CD14-positive monocyte (primary cell): Measurements from ENCODE around the gene PCCA. TPM values are rescaled to one million over a fixed set of nuclear protein-coding genes. Genes with fewer than 3 reads are reported as not detected.

Experiments used
- DNase-seq, 3 donors: peaks; one replicate each; pipeline ENCODE4 v3.0.0-alpha.2; 2011 to 2022
- H2AFZ ChIP-seq: 2 replicates; pipeline ENCODE4 v1.6.0; 2012; ENCODE audit warnings: mild to moderate bottlenecking, low read depth, low read length, inconsistent platforms; ENCODE audit not compliant: insufficient read depth, poor library complexity, severe bottlenecking
- H3K27ac ChIP-seq, 2 donors: 1 replicate in 1 of 2; 2 replicates in 1 of 2; pipeline ENCODE4 v1.5.1; 2012 to 2013; ENCODE audit warnings: low read length in 2 of 2, control low read depth in 1 of 2, inconsistent platforms in 1 of 2, low read depth in 1 of 2, mild to moderate bottlenecking in 1 of 2
- H3K27me3 ChIP-seq, 2 donors: one replicate each; pipeline versions ENCODE4 v1.6.0 to v1.6.1; 2011 to 2013; ENCODE audit warnings: low read length in 2 of 2; ENCODE audit not compliant: control insufficient read depth in 2 of 2, insufficient read depth in 2 of 2
- H3K36me3 ChIP-seq, 2 donors: replicated peaks in 1 of 2; 1 replicate in 1 of 2; 2 replicates in 1 of 2; pipeline versions ENCODE4 v1.5.1 to v1.6.1; 2012 to 2013; ENCODE audit warnings: low read length in 2 of 2, control low read depth in 1 of 2, inconsistent platforms in 1 of 2, mild to moderate bottlenecking in 1 of 2; ENCODE audit not compliant: insufficient read depth in 2 of 2, control insufficient read depth in 1 of 2
- H3K4me1 ChIP-seq, 2 donors: 1 replicate in 1 of 2; 2 replicates in 1 of 2; pipeline versions ENCODE4 v1.5.1 to v1.6.1; 2012 to 2013; ENCODE audit warnings: low read length in 2 of 2, control low read depth in 1 of 2, inconsistent platforms in 1 of 2, mild to moderate bottlenecking in 1 of 2, moderate library complexity in 1 of 2; ENCODE audit not compliant: insufficient read depth in 2 of 2, control insufficient read depth in 1 of 2
- H3K4me2 ChIP-seq: replicated peaks from 2 replicates; pipeline ENCODE3; 2012; ENCODE audit warnings: low read length, moderate library complexity, mild to moderate bottlenecking; ENCODE audit not compliant: poor library complexity, severe bottlenecking; ENCODE audit errors: extremely low read depth
- H3K4me3 ChIP-seq, 3 experiments: fragments of 200-600 bp in 1 of 3; sonication (generic) in 1 of 3; replicated peaks in 1 of 3; 1 replicate in 2 of 3; 2 replicates in 1 of 3; pipeline ENCODE4 v1.5.1; 2011 to 2013; ENCODE audit warnings: low read length in 3 of 3, mild to moderate bottlenecking in 3 of 3, control low read depth in 2 of 3, low read depth in 2 of 3, inconsistent platforms in 1 of 3, moderate library complexity in 1 of 3
- H3K79me2 ChIP-seq: 2 replicates; pipeline ENCODE4 v1.6.0; 2012; ENCODE audit warnings: mild to moderate bottlenecking, control low read depth, inconsistent platforms, low read length, moderate library complexity; ENCODE audit not compliant: insufficient read depth
- H3K9ac ChIP-seq: 2 replicates; pipeline ENCODE4 v1.6.0; 2017; ENCODE audit warnings: low read length, mild to moderate bottlenecking; ENCODE audit not compliant: insufficient read depth, poor library complexity, severe bottlenecking
- H3K9me3 ChIP-seq, 2 donors: replicated peaks in 1 of 2; 1 replicate in 1 of 2; 2 replicates in 1 of 2; pipeline versions ENCODE4 v1.5.1 to v1.6.1; 2012 to 2013; ENCODE audit warnings: low read length in 2 of 2, control low read depth in 1 of 2; ENCODE audit not compliant: control insufficient read depth in 1 of 2, insufficient read depth in 1 of 2
- H4K20me1 ChIP-seq: 2 replicates; pipeline ENCODE4 v1.6.0; 2012; ENCODE audit warnings: mild to moderate bottlenecking, low read length, control low read depth, moderate library complexity; ENCODE audit not compliant: insufficient read depth
- H3K27ac Mint-ChIP-seq, 7 donors: one replicate each; pipeline ENCODE4 v1.8.0; 2020; ENCODE audit warnings: mild to moderate bottlenecking in 7 of 7, mixed read lengths in 7 of 7, moderate library complexity in 6 of 7, inconsistent platforms in 2 of 7
- H3K27me3 Mint-ChIP-seq, 3 donors: one replicate each; pipeline ENCODE4 v1.8.0; 2021 to 2022; ENCODE audit warnings: low read depth in 3 of 3, mild to moderate bottlenecking in 3 of 3, mixed read lengths in 3 of 3, moderate library complexity in 3 of 3, inconsistent platforms in 1 of 3
- H3K36me3 Mint-ChIP-seq, 2 donors: one replicate each; pipeline ENCODE4 v1.8.0; 2020; ENCODE audit warnings: mixed read lengths in 2 of 2, inconsistent platforms in 1 of 2, mild to moderate bottlenecking in 1 of 2
- H3K4me1 Mint-ChIP-seq: one replicate; pipeline ENCODE4 v1.8.0; 2020; ENCODE audit warnings: mild to moderate bottlenecking, mixed read lengths
- H3K4me3 Mint-ChIP-seq, 2 donors: one replicate each; pipeline ENCODE4 v1.8.0; 2020; ENCODE audit warnings: mild to moderate bottlenecking in 2 of 2, mixed read lengths in 2 of 2, moderate library complexity in 1 of 2
- H3K9me3 Mint-ChIP-seq, 7 donors: one replicate each; pipeline ENCODE4 v1.8.0; 2020 to 2022; ENCODE audit warnings: mixed read lengths in 7 of 7, mild to moderate bottlenecking in 6 of 7, moderate library complexity in 6 of 7, inconsistent platforms in 2 of 7
- CTCF ChIP-seq: fragments of 200-600 bp; IDR thresholded peaks from one replicate; pipeline ENCODE4 v1.8.0; 2022; ENCODE audit warnings: antibody characterized with exemption, mild to moderate bottlenecking
- WGBS: methylation state at CpG from one replicate; pipeline ENCODE4 v1.1.5; 2013; ENCODE audit warnings: missing lambda C conversion rate; ENCODE audit not compliant: insufficient coverage; 5-methylcytosine and 5-hydroxymethylcytosine counted together
- intact Hi-C, 2 donors: fragments of 100-400 bp; cut with micrococcal nuclease; formaldehyde crosslinking; loops; one replicate each; pipeline versions ENCODE4 v1.15.0 to v1.15.1; 2023
- polyA plus RNA-seq, 3 donors: library from polyadenylated mRNA; depleted of rRNA in 1 of 3; unstranded in 2 of 3; stranded (reverse) in 1 of 3; fragments of 300-500 nt in 2 of 3; fragments of >200 nt in 1 of 3; fragmentation: Illumina TruSeq in 2 of 3; gene quantifications; 1 replicate in 2 of 3; 2 replicates in 1 of 3; pipeline ENCODE4 v1.2.3, GENCODE V29; 2012 to 2021

The PCCA gene
- polyA plus RNA-seq, 3 donors = 4.4 to 13.5 (median 11.9) TPM

GRCh38 chr13:100176801-100177400 lies 88.0 kb downstream of the PCCA start:
- H3K9me3 Mint-ChIP-seq = peaks cover 2 to 5% (median 3%) of the 10 kb centered on the region in 7 donors
- Histone ChIP-seq H3K27me3 (no peaks in the 10 kb centered on the region), H3K36me3 (no peaks in the 10 kb centered on the region), H3K27ac (no peak overlapping the region), H3K9ac (no peak overlapping the region), H3K4me3 (no peak overlapping the region), H3K79me2 (no peaks in the 10 kb centered on the region), H4K20me1 (no peaks in the 10 kb centered on the region), H3K9me3 (no peaks in the 10 kb centered on the region), H3K4me2 (no peak overlapping the region), H2AFZ (no peak overlapping the region), H3K4me1 (no peaks in the 10 kb centered on the region)
- WGBS = 89% methylated on average over 1 of the region's 2 CpGs
- H3K27ac Mint-ChIP-seq = no peak overlapping the region
- DNase-seq = no peak
- no peak overlapping the region for H3K4me3 Mint-ChIP-seq
- H3K4me1 Mint-ChIP-seq = peaks cover 5% of the 10 kb centered on the region
- no peak for TF ChIP-seq CTCF
- peaks cover 2 to 9% of the 10 kb centered on the region in 2 donors for H3K36me3 Mint-ChIP-seq
- peaks cover 0 to 4% (median 0%) of the 10 kb centered on the region in 3 donors for H3K27me3 Mint-ChIP-seq
- intact Hi-C loops = no loop called here

GRCh38 chr13:100178309-100178708 lies 89.4 kb downstream of the PCCA start:
- intact Hi-C loops = no loop called here
- H4K20me1 ChIP-seq = no peaks in the 10 kb centered on the region
- H3K36me3 ChIP-seq = no peaks in the 10 kb centered on the region
- peaks cover 5% of the 10 kb centered on the region for H3K4me1 Mint-ChIP-seq
- H3K4me1 ChIP-seq = no peaks in the 10 kb centered on the region
- peaks cover 0 to 4% (median 2%) of the 10 kb centered on the region in 7 donors for H3K9me3 Mint-ChIP-seq
- peaks cover 0 to 4% of the 10 kb centered on the region in 2 donors for H3K36me3 Mint-ChIP-seq
- no peak overlapping the region for H3K27ac ChIP-seq
- H3K27me3 ChIP-seq = no peaks in the 10 kb centered on the region
- DNase-seq = no peak
- H3K4me3 ChIP-seq = no peak overlapping the region
- no peak overlapping the region for H2AFZ ChIP-seq
- H3K4me3 Mint-ChIP-seq = no peak overlapping the region
- no peaks in the 10 kb centered on the region for H3K9me3 ChIP-seq
- TF ChIP-seq CTCF = no peak
- no CpG with 5 or more reads among the region's 2 CpGs for WGBS
- no peak overlapping the region for H3K9ac ChIP-seq
- H3K27me3 Mint-ChIP-seq = peaks cover 0 to 2% (median 0%) of the 10 kb centered on the region in 3 donors
- no peaks in the 10 kb centered on the region for H3K79me2 ChIP-seq
- H3K4me2 ChIP-seq = no peak overlapping the region
- H3K27ac Mint-ChIP-seq = no peak overlapping the region
